GM19193 (cell line): ENCODE data around the gene SMYD3.

Experiments used
- POLR2A ChIP-seq: IDR thresholded peaks from 4 replicates; pipeline ENCODE4 v1.6.1; 2011; ENCODE audit not compliant: insufficient read depth, insufficient read length; ENCODE audit errors: extremely low read depth

SMYD3 gene

DNA sequence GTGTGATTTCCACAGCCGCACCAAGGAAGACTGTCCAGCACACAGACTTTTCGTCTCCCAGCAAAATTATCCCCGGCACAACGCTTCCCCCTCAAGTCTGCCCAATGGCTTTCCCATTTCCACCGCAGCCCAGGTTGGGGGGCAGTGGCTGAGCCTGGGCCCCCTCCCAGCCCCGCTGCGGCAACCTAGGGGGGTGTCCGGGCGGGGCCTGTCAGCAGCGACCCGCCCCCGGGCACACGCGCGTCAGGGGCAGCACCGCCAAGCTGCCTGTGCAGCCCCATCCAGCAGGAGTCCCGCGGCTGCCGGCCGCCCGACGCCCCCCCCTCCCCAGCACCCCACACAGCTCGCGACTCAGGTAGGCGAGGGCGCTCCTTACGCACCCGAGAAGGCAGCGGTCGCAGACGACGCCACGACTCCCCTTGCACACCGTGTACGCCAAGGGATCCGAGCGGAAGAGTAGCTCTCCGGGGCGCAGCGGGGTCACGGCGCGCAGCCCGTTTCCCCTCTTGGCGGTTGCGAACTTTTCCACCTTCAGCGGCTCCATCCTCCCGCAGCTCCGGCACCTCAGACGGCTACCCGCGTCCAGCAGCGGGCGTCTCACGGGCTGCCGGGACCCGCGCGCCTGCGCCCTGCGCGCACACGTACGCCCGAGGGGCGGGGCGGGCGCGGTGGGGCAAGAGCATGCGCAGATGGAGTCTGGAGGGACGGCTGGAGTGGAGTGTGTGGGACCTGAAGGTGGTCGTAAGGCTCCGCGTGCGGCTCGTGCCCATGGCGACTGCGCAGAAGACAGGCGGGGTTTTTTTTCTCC lies at the start of gene SMYD3:
Gene SMYD3, minus strand, starts transcription at position 606 of the 808 bp plus-strand sequence.
- TF ChIP-seq POLR2A, result peak; percentile 67

- no peak for TF ChIP-seq POLR2A
Measured at GRCh38 chr1:246554201-246554600, 47.1 kb upstream of the SMYD3 start.

GRCh38 chr1:246552110-246552509 lies 45.0 kb upstream of the SMYD3 start:
- no peak for TF ChIP-seq POLR2A

GRCh38 chr1:246550402-246550801 lies 43.3 kb upstream of the SMYD3 start:
- TF ChIP-seq POLR2A, result no peak

GRCh38 chr1:246549665-246550064 lies 42.6 kb upstream of the SMYD3 start:
- no peak for TF ChIP-seq POLR2A

GRCh38 chr1:246544001-246544400 lies 36.9 kb upstream of the SMYD3 start:
- TF ChIP-seq POLR2A, result no peak

DNA sequence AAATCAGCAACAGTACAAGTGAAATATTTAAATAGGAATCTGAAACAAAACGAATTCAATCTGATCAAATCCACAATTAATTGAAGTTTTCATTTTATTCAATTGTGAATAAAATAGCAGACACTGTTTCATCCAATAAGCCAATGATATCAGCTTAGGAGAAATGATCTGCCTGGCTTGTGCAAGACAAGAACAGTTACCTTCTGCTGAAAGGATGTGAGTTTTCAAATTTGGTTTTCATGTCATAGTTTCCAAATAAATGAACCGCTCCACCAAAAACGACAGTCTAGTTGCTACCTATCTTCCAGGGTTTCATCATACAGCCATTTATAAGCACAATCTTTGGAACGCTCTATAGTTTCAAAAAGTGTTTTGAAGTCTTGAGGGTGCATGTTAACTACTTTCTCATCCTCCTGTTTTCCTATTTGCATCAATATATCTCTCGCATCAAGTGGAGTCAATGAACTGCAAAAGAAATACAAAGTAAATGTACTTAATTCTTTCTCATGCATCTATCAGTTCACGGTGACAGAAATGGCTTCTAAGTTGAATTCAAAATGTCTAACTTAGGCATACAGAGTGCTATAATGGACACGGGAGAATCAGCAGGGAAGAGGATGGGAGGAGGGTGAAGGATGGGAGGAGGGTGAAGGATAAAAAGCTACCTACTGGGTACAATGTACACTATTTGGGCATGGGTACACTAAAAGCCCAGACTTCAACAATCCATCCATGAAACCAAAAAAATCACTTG lies 33.8 kb upstream of the SMYD3 start:
- no peak for TF ChIP-seq POLR2A

DNA sequence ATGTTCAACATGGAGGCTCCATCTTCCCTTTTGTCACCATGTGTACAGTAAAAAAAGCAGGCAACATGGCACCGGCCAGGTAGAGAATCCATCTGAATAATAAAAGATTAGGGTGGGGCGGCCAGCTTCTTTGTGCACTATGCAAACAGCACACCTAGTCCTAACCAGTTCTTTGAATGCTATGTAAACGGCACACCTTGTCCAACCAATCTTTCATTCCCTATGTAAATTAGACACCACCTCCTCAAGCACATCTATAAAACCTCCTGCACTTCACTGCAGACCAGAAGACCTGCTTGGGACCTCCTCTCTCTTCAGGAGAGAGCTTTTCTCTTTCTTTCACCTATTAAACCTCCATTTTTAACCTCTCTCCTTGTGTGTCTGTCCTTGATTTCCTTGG lies 30.8 kb upstream of the SMYD3 start:
- no peak for TF ChIP-seq POLR2A

DNA sequence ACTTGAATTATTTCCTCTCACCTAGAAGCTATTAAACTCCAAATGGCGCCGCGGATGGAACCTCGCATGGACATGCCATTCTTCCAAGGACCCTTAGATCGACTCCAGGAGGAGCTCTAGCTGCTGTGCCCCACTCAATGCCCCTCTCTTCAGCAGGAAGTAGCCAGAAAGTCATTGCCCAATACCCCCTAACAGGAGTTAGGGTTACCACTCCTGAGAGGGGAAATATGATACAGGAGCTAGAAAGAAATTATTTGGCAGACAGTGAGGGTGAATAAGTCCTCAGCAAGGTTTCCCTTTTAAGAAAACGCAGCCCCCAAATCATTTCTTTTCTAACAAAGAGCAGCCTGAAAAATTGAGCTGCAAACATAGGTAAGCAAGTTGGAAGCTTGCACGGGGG lies 30.4 kb upstream of the SMYD3 start:
- no peak for TF ChIP-seq POLR2A

DNA sequence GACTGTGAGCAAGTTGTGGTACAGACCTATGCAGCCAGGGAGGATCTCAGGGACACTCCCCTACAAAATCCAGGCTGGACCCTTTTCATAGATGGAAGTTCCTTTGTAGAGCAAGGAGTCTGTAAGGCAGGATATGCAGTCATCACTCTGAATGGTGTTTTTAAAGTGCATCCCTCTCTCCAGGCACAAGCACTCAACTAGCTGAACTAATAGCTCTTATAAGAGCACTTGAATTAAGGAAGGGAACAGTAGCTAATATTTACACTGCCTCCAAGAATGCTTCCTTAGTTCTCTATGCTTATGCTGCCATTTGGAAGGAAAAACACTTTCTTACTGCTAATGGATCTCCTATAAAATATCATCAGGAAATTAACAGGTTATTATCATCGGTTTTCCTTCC lies 27.0 kb upstream of the SMYD3 start:
- TF ChIP-seq POLR2A, result no peak

GRCh38 chr1:246533371-246533905 lies 26.4 kb upstream of the SMYD3 start:
- no peak for TF ChIP-seq POLR2A

DNA sequence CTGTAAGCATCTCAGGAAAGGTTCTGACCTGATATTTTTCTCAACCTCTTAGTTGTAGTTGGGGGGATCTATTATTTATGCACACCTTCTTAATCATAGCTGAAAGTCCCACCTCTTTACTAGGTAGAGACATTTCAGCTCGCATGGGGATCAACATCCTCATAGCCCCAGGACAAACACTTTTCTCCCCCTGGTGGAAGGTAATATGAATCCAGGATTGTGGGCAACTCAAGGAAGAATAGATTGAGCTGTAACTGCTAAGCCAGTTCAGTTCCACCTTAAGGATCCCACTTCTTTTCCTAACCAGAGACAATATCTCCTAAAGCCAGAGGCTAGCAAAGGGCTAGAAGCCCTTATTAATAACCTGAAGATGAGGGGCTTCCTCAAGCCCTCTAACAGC lies 25.4 kb upstream of the SMYD3 start:
- no peak for TF ChIP-seq POLR2A

DNA sequence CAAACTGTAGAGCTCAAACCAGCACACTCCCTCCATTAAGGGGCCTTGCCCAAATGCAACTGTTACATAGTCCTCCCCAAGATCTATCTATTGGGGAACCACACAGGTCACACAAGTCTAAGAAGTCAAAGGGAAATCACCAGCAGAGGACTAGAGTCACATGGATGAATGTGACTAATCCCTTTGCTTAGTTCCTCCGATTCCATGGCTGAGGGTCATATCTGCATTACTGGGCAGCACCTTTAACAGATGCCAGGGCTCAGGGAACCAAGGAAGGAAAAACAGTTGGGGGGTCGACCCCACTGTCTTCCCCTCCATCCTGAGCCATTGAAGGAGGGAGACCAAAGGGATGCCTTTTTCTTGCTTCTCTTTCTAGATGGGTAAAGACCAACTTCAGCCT lies 23.4 kb upstream of the SMYD3 start:
- no peak for TF ChIP-seq POLR2A

GRCh38 chr1:246528933-246529731 lies 22.1 kb upstream of the SMYD3 start:
- no peak for TF ChIP-seq POLR2A
